ENCODE results near the gene PTPRG.

The PTPRG gene

DNA sequence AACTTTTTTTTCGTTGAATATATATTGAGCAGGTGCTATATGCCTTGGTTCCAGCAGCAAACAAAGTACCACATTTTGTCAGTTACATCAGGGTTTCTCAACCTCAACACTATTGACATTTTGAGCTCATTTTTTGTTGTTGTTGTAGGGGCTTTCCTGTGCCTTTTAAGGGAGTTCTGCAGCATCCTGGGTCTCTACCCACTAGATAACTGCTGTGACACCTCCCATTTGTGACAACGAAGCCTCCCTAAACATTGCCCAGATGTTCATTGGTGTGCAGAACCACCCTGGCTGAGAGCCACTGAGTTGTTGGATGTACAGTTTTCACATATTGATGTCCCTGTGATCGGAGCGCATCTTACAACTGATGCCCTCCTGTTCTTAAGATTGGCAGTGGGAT is 382.6 kb downstream of the PTPRG start:
- Histone ChIP-seq H3K27me3 (ENCODE audit: control insufficient read depth, insufficient read depth, low read length) (no peaks in the 10 kb centered on the region), H3K4me1 (ENCODE audit: control insufficient read depth, insufficient read depth, low read length) (peaks cover 37% of the 10 kb centered on the region), H3K4me3 (ENCODE audit: low read depth, low read length) (no peak overlapping the region), H3K36me3 (ENCODE audit: control insufficient read depth, insufficient read depth, low read length) (no peaks in the 10 kb centered on the region), H3K9me3 (ENCODE audit: control insufficient read depth, insufficient read depth, low read depth, low read length) (no peaks in the 10 kb centered on the region), H3K27ac (ENCODE audit: low read depth, low read length) (no peak overlapping the region), H3K9ac (ENCODE audit: low read length) (no peak overlapping the region)

DNA sequence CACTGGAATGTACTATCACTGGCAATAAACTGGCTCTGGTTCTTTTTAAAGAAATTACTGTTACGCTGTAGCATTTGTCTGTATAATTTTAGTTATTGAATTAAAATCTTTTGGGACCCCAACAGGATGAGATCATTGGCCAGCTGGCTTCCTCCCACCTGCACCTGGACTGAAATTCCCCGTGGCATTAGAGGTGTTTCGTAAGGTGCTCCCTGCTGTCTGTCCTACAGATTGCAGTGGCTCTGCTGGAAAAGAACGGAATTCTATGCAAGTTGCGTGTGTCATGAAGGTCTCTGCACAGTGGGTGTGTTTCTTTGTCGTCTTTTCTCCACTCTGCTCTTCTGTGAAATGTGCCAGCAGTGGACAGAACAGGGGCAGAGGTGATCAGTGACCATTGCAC is 383.4 kb downstream of the PTPRG start:
- H3K4me1 ChIP-seq (ENCODE audit: control insufficient read depth, insufficient read depth, low read length): peaks cover 43% of the 10 kb centered on the region
- H3K36me3 ChIP-seq (ENCODE audit: control insufficient read depth, insufficient read depth, low read length): no peaks in the 10 kb centered on the region
- H3K9me3 ChIP-seq (ENCODE audit: control insufficient read depth, insufficient read depth, low read depth, low read length): no peaks in the 10 kb centered on the region

DNA sequence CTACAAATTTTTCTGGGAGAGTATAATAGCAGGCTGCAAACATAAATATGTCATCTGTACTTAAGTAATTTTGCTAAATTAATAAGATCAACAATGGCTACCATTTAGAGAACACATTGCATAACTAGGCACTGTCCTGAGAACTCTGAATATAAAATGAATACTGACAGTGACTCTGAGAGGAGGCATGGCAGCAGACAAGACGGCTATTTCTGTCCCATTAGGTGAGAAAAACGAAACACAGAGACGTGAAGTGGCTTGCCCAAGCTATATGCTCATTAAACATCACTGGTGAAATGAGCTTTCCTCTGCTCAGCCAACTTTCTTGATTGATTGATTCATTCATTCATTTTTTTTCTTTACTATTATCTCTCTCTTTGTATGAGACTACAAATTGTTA is 384.3 kb downstream of the PTPRG start:
- peaks cover 49% of the 10 kb centered on the region for H3K4me1 ChIP-seq (ENCODE audit: control insufficient read depth, insufficient read depth, low read length)
- no peaks in the 10 kb centered on the region for H3K27me3 ChIP-seq (ENCODE audit: control insufficient read depth, insufficient read depth, low read length)
- H3K9ac ChIP-seq (ENCODE audit: low read length): no peak overlapping the region
- H3K4me3 ChIP-seq (ENCODE audit: low read depth, low read length): no peak overlapping the region
- no peaks in the 10 kb centered on the region for H3K36me3 ChIP-seq (ENCODE audit: control insufficient read depth, insufficient read depth, low read length)
- H3K9me3 ChIP-seq (ENCODE audit: control insufficient read depth, insufficient read depth, low read depth, low read length): no peaks in the 10 kb centered on the region
- H3K27ac ChIP-seq (ENCODE audit: low read depth, low read length): no peak overlapping the region

More for the DNA sequence above, 383.4 kb downstream of the PTPRG start:
- Histone ChIP-seq H3K4me3 (ENCODE audit: low read depth, low read length) (no peak overlapping the region), H3K9ac (ENCODE audit: low read length) (no peak overlapping the region), H3K27me3 (ENCODE audit: control insufficient read depth, insufficient read depth, low read length) (no peaks in the 10 kb centered on the region), H3K27ac (ENCODE audit: low read depth, low read length) (no peak overlapping the region)

DNA sequence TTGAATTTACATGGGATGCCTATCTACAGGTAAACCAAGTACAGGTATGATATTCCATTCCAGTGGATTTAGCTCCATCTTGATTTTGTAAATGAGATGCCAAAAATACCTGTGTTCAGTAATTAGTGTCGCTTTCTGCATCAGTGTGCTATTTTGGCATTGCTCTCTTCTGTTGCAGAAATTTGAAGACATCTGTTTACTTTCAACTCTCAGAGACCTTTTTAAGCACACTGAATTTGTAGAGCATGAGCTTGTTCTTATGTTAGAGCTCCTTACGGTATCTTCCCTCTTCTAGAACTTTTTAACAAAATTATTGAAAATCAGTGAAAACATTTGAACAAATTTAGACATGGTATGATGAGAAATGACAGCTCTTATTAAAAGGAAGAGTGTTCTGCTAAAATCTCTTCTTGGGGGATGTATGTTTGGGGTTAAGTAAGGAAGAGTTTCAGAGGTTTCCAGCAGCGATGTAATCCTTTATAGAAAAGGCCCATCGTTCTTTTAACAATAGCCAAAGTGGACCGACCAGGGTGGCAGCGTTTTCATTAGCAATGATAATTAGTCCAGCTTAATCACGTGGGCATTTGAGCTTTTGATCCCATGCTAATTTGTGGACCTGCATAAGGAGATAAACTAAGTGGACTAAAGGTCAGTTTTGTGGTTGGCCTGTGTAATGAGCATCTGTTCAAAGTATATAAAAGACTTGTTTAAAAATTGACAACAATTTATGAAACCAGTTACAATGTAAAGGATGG is 385.4 kb downstream of the PTPRG start:
- Histone ChIP-seq H3K4me1 (ENCODE audit: control insufficient read depth, insufficient read depth, low read length) (peaks cover 55% of the 10 kb centered on the region), H3K27ac (ENCODE audit: low read depth, low read length) (0 out of 2 replicates have a peak overlapping the region, but pooled peaks have one; percentile 55), H3K27me3 (ENCODE audit: control insufficient read depth, insufficient read depth, low read length) (no peaks in the 10 kb centered on the region), H3K4me3 (ENCODE audit: low read depth, low read length) (no peak overlapping the region), H3K9me3 (ENCODE audit: control insufficient read depth, insufficient read depth, low read depth, low read length) (no peaks in the 10 kb centered on the region), H3K36me3 (ENCODE audit: control insufficient read depth, insufficient read depth, low read length) (no peaks in the 10 kb centered on the region), H3K9ac (ENCODE audit: low read length) (no peak overlapping the region)

DNA sequence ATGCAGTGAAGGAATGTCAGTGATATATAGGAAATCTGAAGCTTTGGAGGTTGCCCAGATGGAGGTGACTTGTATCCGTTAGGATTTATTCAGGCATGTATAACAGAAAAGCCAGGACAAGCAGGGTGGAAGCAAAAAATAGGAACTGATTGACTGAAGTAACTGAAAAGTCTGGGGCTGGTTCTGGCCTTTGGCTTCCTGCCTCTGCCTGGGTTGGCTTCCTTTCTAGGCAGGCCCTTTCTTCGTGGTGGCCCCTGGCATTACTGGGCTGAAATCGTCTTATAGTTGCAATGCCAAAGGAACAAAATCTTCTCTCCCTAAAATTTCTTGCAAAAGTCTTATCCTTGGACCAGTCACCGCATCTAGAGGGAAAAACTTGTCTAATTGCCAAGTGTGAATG is 386.1 kb downstream of the PTPRG start:
- H3K27me3 ChIP-seq (ENCODE audit: control insufficient read depth, insufficient read depth, low read length): no peaks in the 10 kb centered on the region
- H3K4me1 ChIP-seq (ENCODE audit: control insufficient read depth, insufficient read depth, low read length): peaks cover 61% of the 10 kb centered on the region
- H3K27ac ChIP-seq (ENCODE audit: low read depth, low read length): peak overlapping the region; percentile 55; the same call in 1 of the 2 replicates
- H3K36me3 ChIP-seq (ENCODE audit: control insufficient read depth, insufficient read depth, low read length): no peaks in the 10 kb centered on the region
- no peaks in the 10 kb centered on the region for H3K9me3 ChIP-seq (ENCODE audit: control insufficient read depth, insufficient read depth, low read depth, low read length)
- no peak overlapping the region for H3K4me3 ChIP-seq (ENCODE audit: low read depth, low read length)
- no peak overlapping the region for H3K9ac ChIP-seq (ENCODE audit: low read length)

DNA sequence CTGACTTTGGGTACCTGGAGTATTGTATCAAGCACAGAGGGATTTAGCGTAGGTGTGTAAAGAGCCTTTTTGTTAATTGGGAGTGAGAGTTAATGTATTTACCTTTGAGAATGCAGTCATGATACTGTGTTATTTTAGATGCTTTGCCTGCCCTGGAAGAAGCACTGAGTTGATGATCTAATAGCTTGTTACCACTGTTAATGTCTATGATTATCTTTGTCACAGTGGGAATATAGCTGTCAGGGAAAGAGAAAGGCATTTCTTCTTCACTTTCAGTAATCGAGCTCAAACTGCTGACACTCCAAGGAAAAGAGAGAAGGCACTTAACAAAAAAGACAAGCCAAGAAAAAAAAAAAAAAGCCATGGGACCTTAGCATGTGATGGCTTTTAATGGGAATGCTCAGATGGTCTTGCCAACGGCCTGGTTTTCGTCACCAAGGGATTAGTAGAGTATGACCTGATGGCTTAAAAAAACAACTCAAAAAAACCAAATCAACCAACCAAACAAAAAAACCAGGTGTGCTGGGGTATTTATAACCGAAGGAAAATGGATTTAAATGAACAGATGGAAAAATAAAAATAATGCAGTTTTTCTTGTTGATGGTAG is 387.4 kb downstream of the PTPRG start:
- Histone ChIP-seq H3K36me3 (ENCODE audit: control insufficient read depth, insufficient read depth, low read length) (no peaks in the 10 kb centered on the region), H3K9me3 (ENCODE audit: control insufficient read depth, insufficient read depth, low read depth, low read length) (no peaks in the 10 kb centered on the region), H3K4me3 (ENCODE audit: low read depth, low read length) (no peak overlapping the region), H3K27me3 (ENCODE audit: control insufficient read depth, insufficient read depth, low read length) (no peaks in the 10 kb centered on the region), H3K4me1 (ENCODE audit: control insufficient read depth, insufficient read depth, low read length) (peaks cover 73% of the 10 kb centered on the region), H3K27ac (ENCODE audit: low read depth, low read length) (no peak overlapping the region), H3K9ac (ENCODE audit: low read length) (no peak overlapping the region)

DNA sequence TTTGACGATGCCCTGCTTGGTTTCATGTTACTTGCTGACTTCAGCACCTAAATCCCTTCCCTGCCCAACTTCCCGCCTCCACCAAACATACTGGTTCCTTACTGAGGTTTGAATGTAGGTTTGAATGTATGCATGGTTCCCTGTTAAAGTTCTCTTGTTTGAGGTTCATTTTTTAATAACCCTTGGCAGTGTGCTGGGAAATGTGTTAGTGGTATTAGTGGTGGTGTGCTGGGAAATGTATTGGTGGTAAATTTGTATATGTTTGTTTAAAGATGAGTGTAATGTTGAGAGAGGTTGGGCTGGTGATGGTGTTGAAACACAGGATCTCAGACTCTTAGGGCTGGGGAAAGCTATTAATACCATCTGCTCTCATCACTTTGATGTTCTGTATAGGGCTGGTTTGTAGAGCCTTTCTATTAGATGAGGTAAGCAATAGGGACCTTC is 392.7 kb downstream of the PTPRG start:
- peaks cover 48% of the 10 kb centered on the region for H3K4me1 ChIP-seq (ENCODE audit: control insufficient read depth, insufficient read depth, low read length)

DNA sequence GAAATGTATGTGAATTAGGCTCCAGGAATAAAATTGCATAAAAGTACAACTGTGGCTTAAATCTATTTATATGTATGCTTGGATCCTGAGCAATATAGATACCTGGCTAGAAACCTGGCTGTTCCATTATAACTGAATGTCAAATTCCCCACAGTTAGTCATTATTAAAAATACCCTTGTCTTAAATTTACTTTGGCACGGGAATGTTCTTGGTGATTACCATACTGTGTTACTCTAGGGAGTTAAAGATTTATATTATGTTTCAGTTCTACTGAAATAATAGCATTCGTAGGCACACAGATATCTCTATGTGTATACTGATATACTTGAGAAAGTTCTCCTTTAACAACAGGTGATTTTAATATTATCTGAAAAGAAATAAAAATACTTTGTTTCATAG is 394.1 kb downstream of the PTPRG start:
- Histone ChIP-seq H3K27me3 (ENCODE audit: control insufficient read depth, insufficient read depth, low read length) (no peaks in the 10 kb centered on the region), H3K4me1 (ENCODE audit: control insufficient read depth, insufficient read depth, low read length) (peaks cover 46% of the 10 kb centered on the region), H3K4me3 (ENCODE audit: low read depth, low read length) (no peak overlapping the region), H3K36me3 (ENCODE audit: control insufficient read depth, insufficient read depth, low read length) (no peaks in the 10 kb centered on the region), H3K9me3 (ENCODE audit: control insufficient read depth, insufficient read depth, low read depth, low read length) (no peaks in the 10 kb centered on the region), H3K27ac (ENCODE audit: low read depth, low read length) (no peak overlapping the region), H3K9ac (ENCODE audit: low read length) (no peak overlapping the region)

More for the DNA sequence above, 392.7 kb downstream of the PTPRG start:
- no peaks in the 10 kb centered on the region for H3K27me3 ChIP-seq (ENCODE audit: control insufficient read depth, insufficient read depth, low read length)
- no peak overlapping the region for H3K9ac ChIP-seq (ENCODE audit: low read length)
- H3K27ac ChIP-seq (ENCODE audit: low read depth, low read length): no peak overlapping the region
- no peak overlapping the region for H3K4me3 ChIP-seq (ENCODE audit: low read depth, low read length)
- H3K36me3 ChIP-seq (ENCODE audit: control insufficient read depth, insufficient read depth, low read length): no peaks in the 10 kb centered on the region
- H3K9me3 ChIP-seq (ENCODE audit: control insufficient read depth, insufficient read depth, low read depth, low read length): no peaks in the 10 kb centered on the region

DNA sequence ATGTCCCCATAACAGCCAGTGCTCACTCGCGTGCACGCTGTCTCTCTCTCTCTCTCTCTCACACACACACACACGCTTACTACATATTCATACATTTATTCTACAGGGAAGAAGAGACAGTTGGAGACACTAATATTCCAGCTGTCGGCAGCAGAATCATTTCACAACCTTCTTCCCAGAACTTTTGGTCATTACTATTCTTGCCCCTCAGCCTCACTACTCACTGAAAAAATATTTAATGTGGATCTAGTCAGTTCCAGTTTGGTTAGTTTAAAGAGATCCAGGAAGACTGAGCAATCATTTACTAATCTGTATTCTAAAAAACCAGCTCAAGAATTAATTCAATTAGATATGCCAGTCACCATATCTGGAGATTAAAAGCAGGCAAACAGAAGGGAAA is 394.9 kb downstream of the PTPRG start:
- H3K4me3 ChIP-seq (ENCODE audit: low read depth, low read length): no peak overlapping the region
- H3K9ac ChIP-seq (ENCODE audit: low read length): no peak overlapping the region
- H3K4me1 ChIP-seq (ENCODE audit: control insufficient read depth, insufficient read depth, low read length): peaks cover 45% of the 10 kb centered on the region
- H3K36me3 ChIP-seq (ENCODE audit: control insufficient read depth, insufficient read depth, low read length): no peaks in the 10 kb centered on the region
- no peak overlapping the region for H3K27ac ChIP-seq (ENCODE audit: low read depth, low read length)
- no peaks in the 10 kb centered on the region for H3K9me3 ChIP-seq (ENCODE audit: control insufficient read depth, insufficient read depth, low read depth, low read length)
- H3K27me3 ChIP-seq (ENCODE audit: control insufficient read depth, insufficient read depth, low read length): no peaks in the 10 kb centered on the region

DNA sequence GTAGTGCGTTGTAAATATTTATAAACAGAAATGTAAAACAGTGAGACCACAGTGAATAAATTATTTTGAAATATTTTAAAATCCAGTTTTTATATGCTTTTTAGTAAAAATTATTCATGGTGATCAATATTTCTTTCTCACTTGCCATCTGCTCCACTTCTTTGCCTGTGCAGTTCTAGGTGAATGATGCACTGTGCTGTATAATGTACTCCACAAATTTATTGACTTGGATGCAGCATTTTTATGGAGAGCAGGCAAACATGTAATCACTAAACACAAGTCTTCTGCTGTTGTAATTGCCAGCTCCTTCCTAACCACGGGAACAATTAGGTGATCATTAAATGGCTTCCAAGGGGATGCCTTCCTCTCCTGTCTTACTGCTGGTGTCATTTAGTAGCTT is 395.9 kb downstream of the PTPRG start:
- Histone ChIP-seq H3K9me3 (ENCODE audit: control insufficient read depth, insufficient read depth, low read depth, low read length) (no peaks in the 10 kb centered on the region), H3K4me3 (ENCODE audit: low read depth, low read length) (no peak overlapping the region), H3K9ac (ENCODE audit: low read length) (no peak overlapping the region), H3K36me3 (ENCODE audit: control insufficient read depth, insufficient read depth, low read length) (no peaks in the 10 kb centered on the region), H3K4me1 (ENCODE audit: control insufficient read depth, insufficient read depth, low read length) (peaks cover 41% of the 10 kb centered on the region), H3K27ac (ENCODE audit: low read depth, low read length) (no peak overlapping the region), H3K27me3 (ENCODE audit: control insufficient read depth, insufficient read depth, low read length) (no peaks in the 10 kb centered on the region)

DNA sequence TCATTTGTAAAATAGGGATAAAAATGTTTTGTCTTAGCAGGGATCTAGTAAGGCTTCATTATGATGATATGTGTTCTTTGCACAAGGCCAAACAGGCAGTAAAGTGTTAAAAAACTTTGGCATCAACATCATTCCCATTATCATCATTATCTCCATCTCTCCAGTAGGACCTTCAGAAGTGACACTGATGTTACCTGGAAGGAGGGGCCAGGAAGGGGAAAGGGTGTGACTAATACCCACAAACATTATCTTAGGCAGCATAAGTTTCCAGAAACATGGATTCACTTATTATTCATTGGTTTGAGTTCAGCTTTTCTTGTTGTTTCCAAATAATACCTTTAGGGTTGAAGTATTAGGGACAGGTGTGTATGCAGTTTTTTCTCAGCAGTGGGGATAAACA is 399.6 kb downstream of the PTPRG start:
- Histone ChIP-seq H3K9me3 (ENCODE audit: control insufficient read depth, insufficient read depth, low read depth, low read length) (no peaks in the 10 kb centered on the region), H3K36me3 (ENCODE audit: control insufficient read depth, insufficient read depth, low read length) (no peaks in the 10 kb centered on the region), H3K27ac (ENCODE audit: low read depth, low read length) (no peak overlapping the region)

More for the DNA sequence above, 399.6 kb downstream of the PTPRG start:
- Histone ChIP-seq H3K27me3 (ENCODE audit: control insufficient read depth, insufficient read depth, low read length) (no peaks in the 10 kb centered on the region), H3K9ac (ENCODE audit: low read length) (no peak overlapping the region), H3K4me1 (ENCODE audit: control insufficient read depth, insufficient read depth, low read length) (peaks cover 29% of the 10 kb centered on the region), H3K4me3 (ENCODE audit: low read depth, low read length) (no peak overlapping the region)

Measured in HUES6 (cell line).